ENCODE data around the gene PKNOX2.

DNA sequence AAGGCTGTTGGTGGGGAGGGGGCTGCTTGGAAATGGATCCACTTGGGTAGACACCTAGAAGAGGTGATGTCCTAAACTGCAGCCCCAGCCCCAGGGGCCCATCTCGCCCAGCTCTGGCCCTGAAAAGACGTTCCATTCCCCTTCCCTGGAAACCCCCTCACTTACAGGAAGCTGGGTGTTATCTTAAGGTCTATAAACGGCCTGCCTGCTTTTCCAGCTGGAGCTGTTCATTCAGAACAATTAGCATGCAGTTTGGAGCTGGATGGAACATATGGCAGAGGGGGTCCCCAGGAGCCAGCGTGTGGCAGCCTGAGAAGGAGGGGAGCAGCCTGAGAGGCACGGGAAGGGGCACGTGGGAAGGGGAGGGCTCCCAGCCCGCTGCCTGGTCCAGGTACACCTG lies 139.6 kb downstream of the PKNOX2 start:
- TF ChIP-seq, protein P1, sequence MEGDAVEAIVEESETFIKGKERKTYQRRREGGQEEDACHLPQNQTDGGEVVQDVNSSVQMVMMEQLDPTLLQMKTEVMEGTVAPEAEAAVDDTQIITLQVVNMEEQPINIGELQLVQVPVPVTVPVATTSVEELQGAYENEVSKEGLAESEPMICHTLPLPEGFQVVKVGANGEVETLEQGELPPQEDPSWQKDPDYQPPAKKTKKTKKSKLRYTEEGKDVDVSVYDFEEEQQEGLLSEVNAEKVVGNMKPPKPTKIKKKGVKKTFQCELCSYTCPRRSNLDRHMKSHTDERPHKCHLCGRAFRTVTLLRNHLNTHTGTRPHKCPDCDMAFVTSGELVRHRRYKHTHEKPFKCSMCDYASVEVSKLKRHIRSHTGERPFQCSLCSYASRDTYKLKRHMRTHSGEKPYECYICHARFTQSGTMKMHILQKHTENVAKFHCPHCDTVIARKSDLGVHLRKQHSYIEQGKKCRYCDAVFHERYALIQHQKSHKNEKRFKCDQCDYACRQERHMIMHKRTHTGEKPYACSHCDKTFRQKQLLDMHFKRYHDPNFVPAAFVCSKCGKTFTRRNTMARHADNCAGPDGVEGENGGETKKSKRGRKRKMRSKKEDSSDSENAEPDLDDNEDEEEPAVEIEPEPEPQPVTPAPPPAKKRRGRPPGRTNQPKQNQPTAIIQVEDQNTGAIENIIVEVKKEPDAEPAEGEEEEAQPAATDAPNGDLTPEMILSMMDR (conservative IDR thresholded peaks at IDR 0.05), result no peak
- TF ChIP-seq ZFX (IDR thresholded peaks at IDR 0.05), result no peak

Data from C4-2B (cell line).